ENCODE results near the gene PTK6.

GRCh38 chr20:63522981-63523611, 14.1 kb downstream of the PTK6 start:
- TF ChIP-seq, protein P1, sequence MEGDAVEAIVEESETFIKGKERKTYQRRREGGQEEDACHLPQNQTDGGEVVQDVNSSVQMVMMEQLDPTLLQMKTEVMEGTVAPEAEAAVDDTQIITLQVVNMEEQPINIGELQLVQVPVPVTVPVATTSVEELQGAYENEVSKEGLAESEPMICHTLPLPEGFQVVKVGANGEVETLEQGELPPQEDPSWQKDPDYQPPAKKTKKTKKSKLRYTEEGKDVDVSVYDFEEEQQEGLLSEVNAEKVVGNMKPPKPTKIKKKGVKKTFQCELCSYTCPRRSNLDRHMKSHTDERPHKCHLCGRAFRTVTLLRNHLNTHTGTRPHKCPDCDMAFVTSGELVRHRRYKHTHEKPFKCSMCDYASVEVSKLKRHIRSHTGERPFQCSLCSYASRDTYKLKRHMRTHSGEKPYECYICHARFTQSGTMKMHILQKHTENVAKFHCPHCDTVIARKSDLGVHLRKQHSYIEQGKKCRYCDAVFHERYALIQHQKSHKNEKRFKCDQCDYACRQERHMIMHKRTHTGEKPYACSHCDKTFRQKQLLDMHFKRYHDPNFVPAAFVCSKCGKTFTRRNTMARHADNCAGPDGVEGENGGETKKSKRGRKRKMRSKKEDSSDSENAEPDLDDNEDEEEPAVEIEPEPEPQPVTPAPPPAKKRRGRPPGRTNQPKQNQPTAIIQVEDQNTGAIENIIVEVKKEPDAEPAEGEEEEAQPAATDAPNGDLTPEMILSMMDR (IDR thresholded peaks at IDR 0.05): no peak
- TF ChIP-seq EP300 (IDR thresholded peaks at IDR 0.05) (no peak), POLR2A (IDR thresholded peaks at IDR 0.05) (no peak)
